BJ (cell line): ENCODE measurements around the gene DMXL2. TPM values are rescaled to one million over a fixed set of nuclear protein-coding genes. Genes with fewer than 3 reads are reported as not detected.
"Not testable (repeated sequence)": the region's sequence is repeated elsewhere in the genome, so short reads cannot be mapped to it uniquely, and the experiment has no call there.

Source experiments
- CTCF ChIA-PET: fragments of 350-600 bp; formaldehyde crosslinking; extraction: SDS; loops from one replicate; lab custom pipeline; 2021; ENCODE audit warnings: antibody characterized with exemption, inconsistent platforms; lab: Yijun Ruan, JAX
- POLR2A ChIA-PET: fragments of 300-600 bp; sonication (Branson Sonifier 250); formaldehyde crosslinking; extraction: SDS; loops from one replicate; lab custom pipeline; 2021; ENCODE audit warnings: antibody characterized with exemption; lab: Charles Lee
- DNase-seq: peaks from one replicate; pipeline ENCODE4 v3.0.0-alpha.2; 2011; ENCODE audit warnings: low read depth
- H3K27me3 ChIP-seq: 2 replicates; pipeline ENCODE4 v1.6.0; 2011; ENCODE audit warnings: low read length; ENCODE audit not compliant: control insufficient read depth, insufficient read depth
- H3K36me3 ChIP-seq: 2 replicates; pipeline ENCODE4 v1.5.1; 2011; ENCODE audit warnings: low read length; ENCODE audit not compliant: control insufficient read depth, insufficient read depth
- H3K4me3 ChIP-seq: 2 replicates; pipeline ENCODE4 v1.5.1; 2011; ENCODE audit warnings: low read depth, mild to moderate bottlenecking, control low read depth, low read length
- polyA plus RNA-seq: library from polyadenylated mRNA; depleted of rRNA; stranded (reverse); fragments of >200 nt; gene quantifications from 2 replicates; pipeline ENCODE4 v1.2.3, GENCODE V29; 2011
- TF ChIP-seq, protein P1 (sequence below): IDR thresholded peaks from 2 replicates; pipeline ENCODE4 v1.5.1; 2011; ENCODE audit warnings: low read depth, mild to moderate bottlenecking, control low read depth, inconsistent platforms, low read length, moderate library complexity; ENCODE audit not compliant: insufficient read depth

Gene DMXL2
- polyA plus RNA-seq, 1 experiment = 3.8 TPM

- no peak for DNase-seq
- Histone ChIP-seq H3K27me3 (no peaks in the 10 kb centered on the region), H3K4me3 (no peak overlapping the region), H3K36me3 (no peaks in the 10 kb centered on the region)
- POLR2A ChIA-PET = interaction anchor here (1.1 kb wide), 1 partner anchor 84 kb away, joined by 3 read pairs; no protein-coding TSS in a partner anchor
- CTCF ChIA-PET = interaction anchor here (2.0 to 2.8 kb wide), 4 partner anchors 12 to 156 kb away, joined by 4 to 13 read pairs (median 8); no protein-coding TSS in a partner anchor
- TF ChIP-seq, protein P1, sequence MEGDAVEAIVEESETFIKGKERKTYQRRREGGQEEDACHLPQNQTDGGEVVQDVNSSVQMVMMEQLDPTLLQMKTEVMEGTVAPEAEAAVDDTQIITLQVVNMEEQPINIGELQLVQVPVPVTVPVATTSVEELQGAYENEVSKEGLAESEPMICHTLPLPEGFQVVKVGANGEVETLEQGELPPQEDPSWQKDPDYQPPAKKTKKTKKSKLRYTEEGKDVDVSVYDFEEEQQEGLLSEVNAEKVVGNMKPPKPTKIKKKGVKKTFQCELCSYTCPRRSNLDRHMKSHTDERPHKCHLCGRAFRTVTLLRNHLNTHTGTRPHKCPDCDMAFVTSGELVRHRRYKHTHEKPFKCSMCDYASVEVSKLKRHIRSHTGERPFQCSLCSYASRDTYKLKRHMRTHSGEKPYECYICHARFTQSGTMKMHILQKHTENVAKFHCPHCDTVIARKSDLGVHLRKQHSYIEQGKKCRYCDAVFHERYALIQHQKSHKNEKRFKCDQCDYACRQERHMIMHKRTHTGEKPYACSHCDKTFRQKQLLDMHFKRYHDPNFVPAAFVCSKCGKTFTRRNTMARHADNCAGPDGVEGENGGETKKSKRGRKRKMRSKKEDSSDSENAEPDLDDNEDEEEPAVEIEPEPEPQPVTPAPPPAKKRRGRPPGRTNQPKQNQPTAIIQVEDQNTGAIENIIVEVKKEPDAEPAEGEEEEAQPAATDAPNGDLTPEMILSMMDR = no peak
Measured at GRCh38 chr15:51620641-51621040, 1.9 kb downstream of the DMXL2 start.

DNA sequence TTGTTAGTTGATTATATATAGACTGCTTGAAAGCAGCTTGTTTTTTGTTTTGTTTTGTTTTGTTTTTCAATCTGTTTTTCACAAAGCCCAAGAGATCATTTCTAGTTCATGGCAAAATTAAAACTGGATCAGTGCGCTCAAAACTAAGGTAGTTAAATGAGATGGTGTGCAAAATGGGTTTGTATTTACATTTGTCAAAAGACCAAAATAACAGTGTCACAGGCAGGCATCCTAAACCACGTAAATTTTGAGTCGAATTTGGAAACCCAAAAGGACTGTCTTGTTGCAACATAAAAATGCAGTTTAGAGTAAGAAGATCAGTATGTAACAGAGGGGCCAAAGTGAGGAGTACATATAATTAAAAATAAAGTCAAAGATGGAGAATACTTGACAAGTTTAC lies 2.4 kb downstream of the DMXL2 start:
- CTCF ChIA-PET = interaction anchor here (1.1 to 2.8 kb wide), 4 partner anchors 12 to 606 kb away, joined by 3 to 9 read pairs (median 5); no protein-coding TSS in a partner anchor
- POLR2A ChIA-PET = interaction anchor here (1.1 kb wide), 1 partner anchor 83 kb away, joined by 3 read pairs; no protein-coding TSS in a partner anchor

DNA sequence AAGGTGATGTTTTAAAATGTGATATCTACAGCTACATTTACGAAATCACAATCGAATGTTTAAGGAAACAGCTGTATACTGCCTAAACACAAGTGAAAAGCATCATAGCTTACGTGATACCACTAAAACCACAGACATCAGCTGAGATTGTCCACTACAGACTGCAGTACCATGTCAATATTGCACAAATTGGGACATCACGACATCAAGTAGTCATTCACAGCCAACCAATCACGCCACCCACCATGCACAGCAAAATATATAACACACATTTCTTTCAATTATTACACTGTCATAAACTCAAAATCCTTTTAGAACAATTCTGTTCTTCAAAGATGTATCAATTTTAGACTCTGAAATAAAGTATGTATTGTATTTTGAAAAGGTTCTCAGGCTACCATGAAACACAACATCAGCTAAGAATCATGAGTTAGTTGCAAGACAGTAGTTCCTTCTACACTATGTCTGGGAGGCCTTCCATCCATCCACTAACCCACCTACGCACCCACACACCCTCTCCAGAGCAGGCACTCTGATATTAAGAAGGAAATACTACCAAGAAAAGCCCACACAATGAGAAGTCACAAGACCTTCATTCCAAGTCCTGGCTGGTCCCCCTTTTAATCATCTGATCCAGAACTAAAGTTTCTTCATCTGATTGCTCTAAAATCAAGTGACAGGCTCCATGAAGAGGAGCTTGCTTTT lies 3.1 kb downstream of the DMXL2 start:
- ChIA-PET CTCF (interaction anchor here (1.1 to 2.1 kb wide), 2 partner anchors 13 to 607 kb away, joined by 3 to 9 read pairs; no protein-coding TSS in a partner anchor), POLR2A (no interaction called here)
- no peak for DNase-seq
- Histone ChIP-seq H3K27me3 (no peaks in the 10 kb centered on the region), H3K36me3 (no peaks in the 10 kb centered on the region), H3K4me3 (no peak overlapping the region)
- TF ChIP-seq, protein P1 = no peak

More for the DNA sequence above, 2.4 kb downstream of the DMXL2 start:
- no peaks in the 10 kb centered on the region for H3K36me3 ChIP-seq
- H3K27me3 ChIP-seq = no peaks in the 10 kb centered on the region
- H3K4me3 ChIP-seq = no peak overlapping the region
- DNase-seq = no peak
- TF ChIP-seq, protein P1 = no peak

- Histone ChIP-seq H3K27me3 (no peaks in the 10 kb centered on the region), H3K4me3 (no peak overlapping the region), H3K36me3 (no peaks in the 10 kb centered on the region)
- CTCF ChIA-PET = interaction anchor here (0.9 kb wide), 1 partner anchor 38 kb away, joined by 3 read pairs; no protein-coding TSS in a partner anchor
- POLR2A ChIA-PET = interaction anchor here (0.6 kb wide), 1 partner anchor 116 kb away, joined by 7 read pairs; no protein-coding TSS in a partner anchor
- DNase-seq = no peak
- TF ChIP-seq, protein P1 = no peak
Measured at GRCh38 chr15:51617886-51618285, 4.7 kb downstream of the DMXL2 start.

- no peak overlapping the region for H3K4me3 ChIP-seq
- CTCF ChIA-PET = interaction anchor here (0.9 kb wide), 1 partner anchor 9 kb away, joined by 3 read pairs; the partner anchor contains the start of gene DMXL2
- H3K36me3 ChIP-seq = no peaks in the 10 kb centered on the region
- no peaks in the 10 kb centered on the region for H3K27me3 ChIP-seq
- TF ChIP-seq, protein P1 = no peak
- POLR2A ChIA-PET = no interaction called here
- no peak for DNase-seq
Measured at GRCh38 chr15:51613951-51614350, 8.6 kb downstream of the DMXL2 start.

GRCh38 chr15:51612669-51613068 lies 9.9 kb downstream of the DMXL2 start:
- H3K4me3 ChIP-seq, DNase-seq, H3K27me3 ChIP-seq, POLR2A ChIA-PET, H3K36me3 ChIP-seq: not testable (repeated sequence)
- CTCF ChIA-PET = interaction anchor here (1.4 kb wide), 1 partner anchor 34 kb away, joined by 4 read pairs; no protein-coding TSS in a partner anchor

DNA sequence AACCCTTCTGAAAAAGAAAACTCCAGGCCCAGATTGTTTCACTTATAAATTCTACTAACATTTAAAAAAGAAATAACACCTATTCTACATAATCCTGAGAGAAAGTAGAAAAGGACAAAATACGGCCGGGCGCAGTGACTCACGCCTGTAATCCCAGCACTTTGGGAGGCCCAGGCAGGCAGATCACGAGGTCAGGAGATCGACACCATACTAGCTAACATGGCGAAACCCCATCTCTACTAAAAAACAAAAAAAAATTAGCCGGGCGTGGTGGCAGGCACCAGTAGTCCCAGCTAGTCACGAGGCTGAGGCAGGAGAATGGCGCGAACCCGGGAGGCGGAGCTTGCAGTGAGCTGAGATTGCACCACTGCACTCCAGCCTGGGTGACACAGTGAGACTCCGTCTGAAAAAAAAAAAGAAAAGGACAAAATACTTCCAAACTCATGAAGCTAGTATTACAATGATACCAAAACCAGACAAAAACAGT lies 19.1 kb downstream of the DMXL2 start:
- DNase-seq, H3K4me3 ChIP-seq, H3K36me3 ChIP-seq, CTCF ChIA-PET, POLR2A ChIA-PET, H3K27me3 ChIP-seq: not testable (repeated sequence)
